GM21390 (cell line): ENCODE measurements around the gene SBF1.

ENCODE experiments used
- ATAC-seq: cut with Tn5 transposase; IDR thresholded peaks from one replicate; pipeline ENCODE4 v1.9.1; 2021; ENCODE audit not compliant: unreplicated experiment

Gene SBF1

DNA sequence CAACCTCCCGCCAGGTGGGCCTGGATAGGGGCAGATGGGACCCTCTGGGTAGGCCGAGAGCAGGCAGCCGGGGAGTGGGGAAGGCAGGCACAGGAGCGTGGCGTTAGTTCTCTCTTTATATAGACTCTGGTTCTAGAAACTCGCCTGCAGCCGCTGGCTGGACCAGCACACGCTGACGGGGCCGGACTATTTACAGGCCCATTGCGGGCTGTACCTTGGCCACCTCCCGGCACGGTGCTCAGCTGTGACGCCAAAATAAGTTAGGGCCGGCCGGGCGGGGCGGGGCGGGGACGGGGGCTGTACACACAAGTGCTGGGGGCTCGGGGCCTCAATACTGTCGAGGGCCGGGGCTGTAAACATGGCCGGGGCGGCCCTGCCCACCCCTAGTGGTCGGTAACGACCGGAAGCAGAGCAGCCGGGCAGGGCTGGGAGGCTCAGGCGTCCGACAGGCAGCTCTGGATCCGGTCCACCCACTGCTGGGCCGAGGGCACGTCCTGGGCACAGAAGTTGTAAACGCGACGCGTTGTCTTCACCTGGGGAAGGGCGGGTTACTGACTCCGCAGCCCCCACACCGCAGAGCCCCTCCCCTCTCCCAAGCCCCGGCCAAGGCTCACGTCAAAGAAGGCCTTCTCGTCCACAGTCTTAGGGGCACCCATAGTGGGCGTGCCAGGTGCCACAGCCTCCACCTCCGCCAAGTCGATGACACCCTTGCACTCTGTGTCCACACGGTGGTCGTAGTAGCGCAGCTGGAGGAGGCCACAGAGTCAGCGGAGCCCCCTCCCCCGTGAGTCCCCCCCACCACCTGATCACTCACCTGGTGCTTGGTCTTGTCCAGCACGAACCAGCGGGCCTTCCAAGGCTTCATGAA is 27.9 kb downstream of the SBF1 start:
- no peak for ATAC-seq

DNA sequence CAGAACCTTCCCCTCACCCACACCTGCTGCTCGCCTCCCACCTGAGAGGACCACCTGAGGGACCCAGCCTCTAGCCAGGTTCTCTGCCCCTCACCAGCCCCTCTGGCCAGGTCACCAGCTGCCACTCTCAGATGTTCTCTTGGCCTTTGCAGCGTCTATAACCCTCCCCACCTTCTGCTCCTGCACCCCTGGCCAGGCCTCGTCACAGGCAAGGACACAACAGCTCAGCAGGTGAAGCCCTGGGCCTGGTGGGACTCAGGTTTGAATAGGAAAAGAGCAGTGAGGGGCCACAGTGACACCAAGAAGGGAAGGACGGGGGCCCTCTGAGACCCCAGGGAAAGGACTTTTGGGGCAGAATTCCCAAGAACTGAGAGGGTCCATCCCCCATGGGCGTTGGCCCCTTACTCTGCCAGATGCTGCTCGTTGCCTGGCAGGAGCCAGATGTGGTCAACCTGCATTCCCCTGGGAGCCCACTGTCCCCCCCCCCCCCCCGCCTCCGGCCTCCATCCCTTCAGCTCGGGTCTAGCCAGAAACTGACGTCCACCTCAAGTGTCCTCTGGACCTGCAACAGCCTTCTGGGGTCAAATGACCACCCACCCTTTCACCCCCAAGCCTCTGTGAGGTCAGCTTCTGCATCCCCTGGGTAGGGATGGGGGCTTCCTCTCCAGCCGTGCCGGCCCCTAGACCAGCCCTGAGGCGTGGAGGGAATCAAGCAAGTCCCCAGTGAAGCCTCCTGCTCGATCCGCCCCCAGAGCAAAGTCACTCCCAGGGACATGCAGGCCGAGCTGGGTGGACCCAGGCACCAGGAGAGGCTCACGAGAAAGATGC is 28.7 kb downstream of the SBF1 start:
- no peak for ATAC-seq

DNA sequence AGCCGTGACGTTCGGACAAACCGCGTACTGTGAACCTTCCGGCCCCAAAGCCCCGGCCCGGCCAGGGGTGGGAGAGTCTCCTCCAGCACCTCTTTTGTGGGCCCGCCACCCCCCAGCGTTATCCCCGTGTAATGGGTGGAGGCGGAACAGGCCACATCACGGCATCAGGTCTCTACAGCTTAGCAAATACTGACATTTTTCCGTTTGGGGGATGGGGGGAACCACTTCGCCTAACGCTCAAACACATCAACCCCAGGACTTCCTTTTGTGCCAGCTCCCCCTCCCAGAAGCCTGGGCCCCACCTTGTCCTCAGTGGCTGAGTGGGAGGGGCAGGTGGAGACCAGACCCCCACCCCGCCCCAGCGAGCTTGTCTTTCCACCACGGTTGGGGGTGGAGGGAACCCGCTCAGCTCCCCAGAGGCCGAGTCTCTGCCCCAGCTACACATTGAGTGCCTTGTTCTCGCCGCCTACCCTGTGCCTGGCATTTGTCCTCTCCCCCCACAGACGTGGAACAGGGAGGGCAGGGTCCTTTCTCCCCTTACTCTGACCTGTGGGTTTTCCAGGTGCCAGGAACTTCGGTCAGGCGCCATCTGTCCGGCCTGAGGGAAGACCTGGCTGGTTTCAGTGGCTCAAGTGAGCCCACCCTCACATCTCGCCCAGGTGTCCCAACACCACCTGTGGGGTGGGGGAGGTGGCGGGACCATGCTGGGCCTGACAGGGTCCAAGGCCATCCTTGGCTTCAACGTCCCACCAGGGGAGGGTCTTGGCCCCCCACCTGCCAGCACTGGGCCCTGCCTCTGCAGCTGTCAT is 29.6 kb downstream of the SBF1 start:
- ATAC-seq, result no peak

DNA sequence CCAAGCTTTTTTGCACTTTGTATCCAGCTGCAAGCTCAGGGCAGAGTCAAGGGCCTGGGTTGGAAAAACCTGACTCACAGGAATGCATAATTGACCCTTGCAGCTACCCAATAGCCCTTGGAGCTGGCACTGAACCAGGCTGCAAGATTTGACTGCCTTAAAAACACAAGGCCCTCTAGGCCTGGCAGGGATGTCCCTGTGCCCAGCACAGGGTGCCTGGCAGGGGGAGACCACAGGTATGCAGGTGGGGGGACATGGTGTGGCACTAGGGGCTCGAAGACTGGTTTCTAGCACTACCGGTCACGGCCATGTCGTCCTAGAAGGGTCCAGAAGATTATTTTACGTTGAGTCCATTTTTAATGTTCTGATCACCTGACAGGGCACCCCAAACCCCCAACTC is 30.2 kb downstream of the SBF1 start:
- ATAC-seq, result no peak

DNA sequence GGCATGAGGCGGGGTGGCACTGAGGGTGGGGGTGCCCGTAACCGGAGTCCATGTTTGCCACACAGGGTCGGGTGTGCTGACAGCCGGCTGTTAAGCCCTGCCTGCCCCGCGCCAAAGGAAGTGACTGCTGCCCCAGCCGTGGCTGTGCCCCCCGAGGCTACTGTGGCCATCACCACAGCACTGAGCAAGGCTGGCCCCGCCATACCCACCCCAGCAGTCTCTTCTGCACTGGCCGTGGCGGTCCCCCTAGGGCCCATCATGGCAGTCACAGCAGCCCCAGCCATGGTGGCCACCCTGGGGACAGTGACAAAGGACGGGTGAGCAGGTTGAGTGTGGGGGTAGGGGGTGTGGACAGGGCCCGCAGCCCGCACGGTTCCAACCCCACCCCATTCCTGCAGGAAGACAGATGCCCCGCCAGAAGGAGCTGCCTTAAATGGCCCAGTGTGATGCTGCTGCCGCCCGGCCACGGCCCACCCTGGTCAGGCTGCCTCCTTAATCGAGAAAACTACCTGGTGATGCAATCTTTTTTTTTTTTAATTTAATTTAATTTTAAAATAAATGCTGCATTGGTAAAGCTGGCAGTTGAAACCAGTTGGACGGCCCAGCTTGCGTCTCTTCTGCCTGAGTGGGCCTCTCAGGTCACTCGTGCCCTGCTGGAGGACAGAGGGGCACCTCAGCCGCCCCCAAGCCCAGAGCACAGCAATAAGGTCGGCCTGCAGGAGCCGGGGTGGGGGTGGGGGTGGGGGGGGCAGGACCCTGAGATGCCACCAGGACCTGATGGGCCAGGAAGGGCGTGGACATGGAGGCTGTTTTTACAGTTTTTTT is 30.8 kb downstream of the SBF1 start:
- ATAC-seq, result no peak

DNA sequence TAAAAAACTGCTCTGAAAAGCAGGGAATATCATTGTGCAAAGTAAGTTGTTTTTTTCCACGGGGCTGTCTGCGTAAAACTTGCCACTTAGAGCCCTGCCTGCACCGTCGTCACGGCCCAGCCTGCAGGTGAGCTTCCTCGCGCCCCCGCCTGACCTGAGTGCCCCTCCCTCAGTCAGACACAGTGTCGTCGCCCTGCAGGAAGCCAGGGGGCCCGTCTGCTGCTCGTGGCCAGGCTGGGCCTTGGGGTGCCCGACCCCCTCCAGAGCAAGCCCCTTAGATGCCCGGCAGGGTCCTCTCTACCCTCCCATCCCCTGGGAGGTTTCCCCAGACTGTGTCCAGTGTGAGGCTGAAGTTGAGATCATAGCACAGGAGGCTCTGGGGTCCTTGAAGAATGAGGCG is 31.6 kb downstream of the SBF1 start:
- ATAC-seq, result no peak

DNA sequence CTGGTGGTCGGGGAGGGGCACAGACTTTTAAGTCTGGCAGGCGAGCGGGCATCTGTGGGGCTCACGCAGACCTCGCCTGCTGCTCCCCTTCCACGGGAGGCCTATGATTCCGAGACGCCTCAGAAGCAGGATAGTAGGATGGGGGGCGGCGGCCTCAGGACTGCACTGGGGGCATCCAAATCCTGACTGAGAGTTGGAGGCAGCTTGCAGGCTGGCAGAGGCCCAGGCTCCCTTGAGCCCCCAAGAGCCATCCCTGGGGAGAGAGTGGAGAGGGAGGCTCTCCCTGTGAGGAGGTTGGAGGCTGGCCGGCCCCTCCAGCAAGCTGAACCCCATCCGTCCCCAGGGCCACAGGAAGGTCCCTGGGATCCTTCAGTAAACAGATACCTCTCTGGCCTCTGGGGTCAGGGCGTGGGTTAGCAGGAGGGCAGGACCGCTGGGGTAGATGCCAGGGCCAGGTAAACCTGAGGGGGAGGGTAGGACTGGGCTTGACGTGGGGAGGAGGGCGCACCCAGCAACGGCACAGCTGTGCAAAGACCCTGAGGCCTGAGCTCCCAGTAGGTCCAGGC is 33.3 kb downstream of the SBF1 start:
- ATAC-seq, result no peak

DNA sequence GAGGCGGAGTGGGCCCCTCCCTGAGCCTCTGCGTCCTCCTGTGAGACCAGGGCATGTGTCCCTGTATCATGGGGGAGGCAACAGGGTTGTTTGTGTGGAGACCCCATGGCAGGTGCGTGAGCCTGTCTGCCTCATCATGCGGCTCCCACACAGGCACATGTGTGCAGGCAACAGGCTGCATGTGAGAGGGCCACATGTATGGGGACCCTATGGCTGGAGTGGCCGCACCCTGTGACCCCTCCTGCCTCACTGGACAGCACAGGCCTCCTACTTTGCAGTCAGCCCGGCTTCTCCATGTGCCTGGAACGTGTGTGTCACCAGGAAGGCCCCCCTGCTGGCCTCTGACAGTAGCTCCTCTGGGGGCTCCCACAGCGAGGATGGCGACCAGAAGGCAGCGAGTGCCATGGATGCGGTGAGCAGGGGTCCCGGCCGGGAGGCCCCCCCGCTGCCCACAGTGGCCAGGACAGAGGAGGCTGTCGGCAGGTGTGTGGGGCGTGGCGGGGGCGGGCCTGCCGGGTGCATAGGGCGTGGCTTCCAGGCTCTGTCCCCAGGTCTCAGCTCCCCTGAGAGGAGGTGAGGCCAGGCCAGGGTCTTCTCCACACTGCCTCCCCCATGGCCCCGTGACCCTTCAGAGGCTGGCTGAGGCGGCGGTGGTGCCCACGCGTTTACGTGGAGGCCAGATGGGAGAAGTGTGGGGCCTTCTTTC is 34.1 kb downstream of the SBF1 start:
- ATAC-seq, result no peak

DNA sequence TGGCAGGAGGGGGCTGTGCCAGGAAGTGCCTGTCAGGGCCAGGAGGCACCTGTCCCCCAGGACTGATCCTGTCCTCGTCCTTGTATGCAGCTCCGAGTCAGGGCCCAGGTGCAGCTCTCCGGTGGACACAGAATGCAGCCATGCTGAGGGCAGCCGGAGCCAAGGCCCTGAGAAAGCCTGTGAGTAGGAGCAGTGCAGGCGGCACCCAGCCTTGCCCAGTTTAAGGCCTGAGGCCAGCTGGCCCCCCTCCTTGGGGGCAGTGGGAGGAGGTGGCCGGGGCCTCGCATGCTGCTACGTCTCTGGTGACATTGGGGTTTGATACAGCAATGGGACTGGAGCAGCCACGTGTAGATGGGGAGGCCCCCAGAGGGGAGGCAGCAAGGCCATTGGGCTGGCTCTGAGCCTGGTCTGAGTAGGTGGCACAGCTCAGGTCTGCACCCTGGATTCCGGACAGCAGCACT is 34.9 kb downstream of the SBF1 start:
- ATAC-seq, result no peak

DNA sequence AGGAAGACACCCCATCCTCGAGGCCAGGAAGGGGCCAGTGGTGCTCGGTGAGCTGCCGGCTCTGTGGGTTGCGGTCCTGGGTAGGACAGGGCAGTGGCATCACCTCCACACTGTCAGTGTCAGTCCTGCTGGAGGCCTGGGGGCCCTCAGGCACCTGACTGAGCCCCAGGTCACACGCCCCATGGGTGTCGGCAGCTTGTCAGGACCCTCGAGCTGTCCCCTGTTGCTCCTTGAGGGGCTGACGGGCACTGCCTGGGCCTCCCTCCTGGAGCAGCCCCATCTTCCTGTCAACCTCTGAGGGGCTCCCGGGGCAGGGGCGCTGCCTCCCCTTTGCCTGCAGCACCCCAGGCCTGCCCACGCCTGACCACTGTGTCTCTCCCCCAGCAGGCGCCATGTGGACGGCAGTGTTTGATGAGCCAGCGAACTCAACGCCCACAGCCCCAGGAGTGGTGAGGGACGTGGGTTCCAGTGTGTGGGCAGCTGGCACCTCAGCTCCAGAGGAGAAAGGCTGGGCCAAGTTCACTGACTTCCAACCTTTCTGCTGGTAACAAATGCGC is 35.4 kb downstream of the SBF1 start:
- ATAC-seq, result no peak

DNA sequence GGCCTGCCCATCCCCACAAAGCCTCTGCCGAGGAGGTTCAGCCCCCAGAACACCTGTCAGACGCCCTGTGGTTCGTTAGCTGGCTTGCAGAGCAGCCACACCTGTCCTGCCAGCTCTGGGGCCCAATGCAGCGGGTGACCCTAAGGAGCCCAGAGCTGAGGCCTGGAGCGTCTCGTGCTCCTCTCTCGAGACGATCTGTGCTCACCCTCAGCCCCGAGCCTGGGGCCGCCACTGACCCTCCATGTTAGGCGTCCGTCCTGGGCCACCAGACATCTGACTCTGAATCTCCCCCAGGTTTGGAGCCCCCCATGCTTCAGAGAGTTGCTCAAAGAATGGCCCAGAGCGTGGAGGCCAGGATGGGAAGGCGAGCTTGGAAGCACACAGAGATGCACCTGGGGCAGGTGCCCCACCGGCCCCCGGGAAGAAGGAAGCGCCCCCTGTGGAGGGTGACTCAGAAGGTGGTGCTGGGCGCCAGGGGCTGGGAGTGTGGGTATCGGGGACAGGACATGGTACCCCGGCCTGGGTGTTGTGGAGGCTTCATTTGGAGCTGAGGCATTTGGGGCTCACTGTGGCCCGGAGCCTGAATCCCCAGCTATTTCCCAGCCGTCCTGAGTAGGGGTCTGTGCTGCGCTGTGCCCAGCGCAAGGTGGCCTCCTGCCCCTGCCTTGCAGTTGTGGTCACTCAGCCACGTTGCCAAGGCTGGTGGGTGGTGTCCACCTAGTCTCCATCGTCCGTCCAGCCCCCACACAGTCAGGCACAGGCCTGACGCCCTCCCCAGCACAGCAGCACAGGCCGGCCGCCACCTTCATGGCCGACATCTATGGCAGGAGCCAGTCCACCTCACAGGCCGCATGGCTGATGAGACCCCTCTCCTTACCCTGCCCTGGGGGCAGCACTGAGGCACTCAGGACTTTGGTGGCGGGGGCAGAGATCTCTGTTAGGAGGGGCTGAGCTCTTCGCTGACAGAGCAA is 36.2 kb downstream of the SBF1 start:
- ATAC-seq, result no peak

DNA sequence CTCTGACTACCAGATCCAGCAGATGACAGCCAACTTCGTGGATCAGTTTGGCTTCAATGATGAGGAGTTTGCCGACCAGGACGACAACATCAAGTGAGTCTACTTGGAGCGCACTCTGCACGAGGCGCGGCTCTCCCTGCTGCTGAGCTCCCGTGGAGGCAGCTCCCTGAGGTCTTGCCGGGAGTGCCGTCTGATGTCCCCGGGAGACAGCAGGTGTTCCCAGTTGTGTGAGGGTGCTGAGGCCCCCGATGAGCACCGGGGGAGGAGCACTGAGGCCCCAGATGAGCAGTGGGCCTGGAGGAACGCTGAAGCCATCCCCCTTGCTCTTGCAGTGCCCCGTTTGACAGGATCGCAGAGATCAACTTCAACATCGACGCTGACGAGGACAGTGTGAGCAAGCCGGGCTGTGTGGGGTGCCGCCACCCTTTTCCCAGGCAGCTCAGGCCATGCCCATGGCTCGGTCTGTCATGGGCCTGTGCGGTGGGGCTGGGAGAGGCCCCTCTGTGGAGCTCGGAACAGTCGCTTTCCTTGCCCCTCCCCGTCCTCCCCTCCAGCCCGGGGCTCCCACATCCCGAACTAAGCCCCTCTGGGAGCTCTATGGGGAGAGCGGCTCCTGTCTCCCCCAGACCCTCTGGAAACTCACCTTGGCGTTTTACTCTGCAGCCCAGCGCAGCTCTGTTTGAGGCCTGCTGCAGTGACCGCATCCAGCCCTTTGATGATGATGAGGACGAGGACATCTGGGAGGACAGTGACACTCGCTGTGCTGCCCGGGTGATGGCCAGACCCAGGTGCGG is 37.1 kb downstream of the SBF1 start:
- ATAC-seq, result no peak

DNA sequence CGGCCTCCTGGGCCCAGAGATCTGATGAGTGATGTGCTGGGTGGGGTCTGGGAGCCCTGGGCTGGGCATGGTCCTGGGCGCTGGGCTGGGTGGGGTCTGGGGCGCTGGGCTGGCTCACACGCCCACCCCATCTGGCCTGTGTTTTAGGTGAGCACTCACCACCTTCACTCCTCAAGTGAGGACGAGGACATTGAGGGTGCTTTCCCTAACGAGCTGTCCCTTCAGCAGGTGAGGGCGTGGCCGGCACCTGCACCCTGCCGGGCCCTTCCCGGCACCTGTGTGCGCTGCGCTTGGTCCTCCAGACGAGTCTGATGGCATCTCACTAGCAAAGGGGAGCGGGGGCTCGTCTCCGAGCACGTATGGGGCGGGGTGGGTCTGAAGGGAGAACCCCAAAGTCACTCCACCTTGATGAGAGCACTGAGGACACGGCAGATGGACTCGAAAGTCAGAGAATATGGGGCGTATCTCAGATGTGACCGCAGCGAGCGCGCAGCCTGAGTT is 37.9 kb downstream of the SBF1 start:
- ATAC-seq, result no peak

DNA sequence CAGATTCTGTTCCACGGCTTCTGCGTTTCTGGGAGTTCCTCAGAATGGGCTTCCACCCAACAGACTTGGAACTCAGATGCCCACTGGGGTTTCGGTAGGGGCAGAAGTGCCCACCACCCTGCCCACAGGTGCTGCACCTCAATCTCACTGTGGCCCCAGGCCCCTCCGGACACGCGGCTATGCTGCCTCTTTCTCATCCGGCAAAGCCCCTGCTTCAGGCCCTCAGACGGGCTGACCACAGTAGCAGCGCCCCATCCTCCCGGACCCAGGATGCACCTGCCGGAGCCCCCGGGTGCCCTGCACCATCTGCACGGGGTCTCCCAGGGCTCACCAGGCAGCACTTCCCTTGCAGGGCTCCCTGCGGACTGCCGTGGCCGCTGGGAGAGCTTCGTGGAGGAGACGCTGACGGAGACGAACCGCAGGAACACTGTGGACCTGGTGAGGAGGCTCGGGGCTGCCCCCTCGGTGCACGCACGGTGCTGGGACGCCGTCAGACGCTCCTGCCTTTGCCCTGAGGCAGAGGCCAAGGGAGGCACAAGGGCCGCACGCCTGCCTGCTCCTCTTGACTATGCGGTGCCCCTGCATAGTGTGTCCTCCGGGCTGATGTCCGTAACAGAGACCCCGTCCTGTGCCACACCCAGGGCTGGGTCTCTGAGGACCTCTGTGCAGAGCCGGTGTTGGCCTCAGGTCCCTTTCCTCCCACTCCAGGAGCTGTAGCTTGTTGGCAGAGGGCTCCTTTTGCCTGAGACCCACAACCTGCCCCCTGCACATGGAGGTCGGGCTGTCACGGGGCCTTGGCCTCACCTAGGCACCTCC is 38.6 kb downstream of the SBF1 start:
- ATAC-seq, result no peak

DNA sequence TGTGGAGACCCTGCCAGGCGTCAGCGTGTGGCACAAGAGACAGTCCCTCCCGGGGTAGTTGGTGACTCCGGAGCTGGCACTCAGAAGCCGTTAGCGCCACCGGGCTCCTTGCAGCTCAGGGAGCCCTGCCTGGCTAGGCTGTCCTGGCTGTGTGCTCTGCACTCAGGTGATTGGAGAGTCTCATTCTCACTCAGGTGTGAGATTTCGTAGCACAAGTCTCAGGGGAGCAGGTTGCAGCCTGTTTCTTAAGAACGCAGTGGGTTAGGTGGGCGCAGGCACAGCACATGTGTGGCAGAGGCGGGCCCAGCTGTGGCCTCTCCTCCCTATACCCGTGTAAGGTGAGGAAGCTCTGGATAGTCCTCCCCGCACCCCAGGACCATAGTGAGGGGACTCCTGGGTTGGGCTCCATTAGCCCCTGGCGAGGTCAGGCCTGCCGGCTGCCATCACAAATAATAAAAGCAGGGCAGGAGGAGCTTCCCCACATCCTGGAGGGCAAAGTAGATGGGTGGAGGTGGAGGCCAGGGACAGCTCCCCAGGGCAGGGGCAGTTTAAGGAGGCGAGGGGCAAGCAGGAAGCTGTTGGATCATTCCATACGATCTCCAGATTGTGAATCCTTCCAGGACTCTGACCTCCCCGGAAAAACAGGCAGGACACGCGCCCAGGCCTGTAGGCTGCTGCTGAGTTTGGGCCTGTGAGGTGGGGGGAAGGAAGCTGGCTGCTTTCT is 39.4 kb downstream of the SBF1 start:
- no peak for ATAC-seq

DNA sequence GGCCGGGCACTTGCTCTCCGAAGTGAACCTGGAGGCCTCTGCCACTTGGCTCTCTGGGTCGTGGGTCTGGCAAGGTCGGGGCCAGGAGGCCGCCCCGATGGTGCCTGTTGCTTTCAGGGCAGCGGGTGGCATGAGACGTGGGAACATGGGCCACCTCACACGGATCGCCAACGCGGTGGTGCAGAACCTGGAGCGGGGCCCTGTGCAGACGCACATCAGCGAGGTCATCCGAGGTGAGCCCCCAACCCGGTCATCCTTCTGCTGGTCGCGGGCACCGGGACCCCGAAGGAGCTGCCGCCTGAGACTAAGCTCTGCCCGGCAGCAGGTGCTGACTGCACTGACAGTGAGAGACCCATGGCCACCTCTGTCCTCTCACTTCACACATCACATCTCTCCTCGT is 40.0 kb downstream of the SBF1 start:
- ATAC-seq, result no peak
